ENCODE results near the gene SHISA2.
"Not testable (repeated sequence)": the region's sequence is repeated elsewhere in the genome, so short reads cannot be mapped to it uniquely, and the experiment has no call there.

SHISA2 gene

DNA sequence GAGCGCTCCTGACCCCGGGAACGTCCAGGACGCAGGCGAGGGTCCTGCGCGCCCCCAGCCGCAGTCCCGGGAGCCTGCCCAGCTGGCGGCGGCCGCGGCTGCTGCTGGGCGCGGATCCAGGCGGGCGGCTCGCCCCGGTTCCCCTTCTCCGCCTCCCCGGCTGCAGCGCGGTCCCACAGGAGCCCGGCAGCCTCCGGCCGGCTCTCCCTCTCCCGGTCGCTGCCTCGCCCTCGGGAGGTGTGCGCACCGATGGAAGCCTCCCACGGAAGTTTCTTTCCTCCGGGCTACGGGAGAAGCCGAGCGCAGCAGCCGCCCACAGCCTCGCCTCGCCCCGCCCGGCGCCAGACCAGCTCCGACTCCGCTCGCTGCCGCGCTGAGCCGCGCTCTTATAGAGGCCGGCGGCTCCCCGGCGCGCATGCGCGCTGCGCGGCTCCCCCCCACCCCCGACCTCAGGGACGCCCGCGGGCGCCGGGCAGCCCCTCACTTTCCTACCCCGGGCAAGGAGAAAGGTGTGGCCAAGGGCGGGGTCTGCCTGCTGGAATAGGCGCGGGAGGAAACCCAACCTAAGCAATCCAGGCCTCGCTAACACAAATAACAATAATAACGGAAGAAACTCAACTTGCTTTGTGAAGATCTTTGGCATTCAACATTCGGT lies at the start of gene SHISA2:
Gene SHISA2, minus strand, starts transcription at position 360 of the 655 bp plus-strand sequence. CDS start 1,041 bp downstream, outside the sequence.
- H3K4me3 ChIP-seq (ENCODE audit: low read depth, low read length) = no peak within 1 kb of the TSS
- TF ChIP-seq, protein P1, sequence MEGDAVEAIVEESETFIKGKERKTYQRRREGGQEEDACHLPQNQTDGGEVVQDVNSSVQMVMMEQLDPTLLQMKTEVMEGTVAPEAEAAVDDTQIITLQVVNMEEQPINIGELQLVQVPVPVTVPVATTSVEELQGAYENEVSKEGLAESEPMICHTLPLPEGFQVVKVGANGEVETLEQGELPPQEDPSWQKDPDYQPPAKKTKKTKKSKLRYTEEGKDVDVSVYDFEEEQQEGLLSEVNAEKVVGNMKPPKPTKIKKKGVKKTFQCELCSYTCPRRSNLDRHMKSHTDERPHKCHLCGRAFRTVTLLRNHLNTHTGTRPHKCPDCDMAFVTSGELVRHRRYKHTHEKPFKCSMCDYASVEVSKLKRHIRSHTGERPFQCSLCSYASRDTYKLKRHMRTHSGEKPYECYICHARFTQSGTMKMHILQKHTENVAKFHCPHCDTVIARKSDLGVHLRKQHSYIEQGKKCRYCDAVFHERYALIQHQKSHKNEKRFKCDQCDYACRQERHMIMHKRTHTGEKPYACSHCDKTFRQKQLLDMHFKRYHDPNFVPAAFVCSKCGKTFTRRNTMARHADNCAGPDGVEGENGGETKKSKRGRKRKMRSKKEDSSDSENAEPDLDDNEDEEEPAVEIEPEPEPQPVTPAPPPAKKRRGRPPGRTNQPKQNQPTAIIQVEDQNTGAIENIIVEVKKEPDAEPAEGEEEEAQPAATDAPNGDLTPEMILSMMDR (IDR thresholded peaks at IDR 0.05; ENCODE audit: insufficient read depth, low read depth, low read length, missing control alignments) = no peak
- DNase-seq (ENCODE audit: low read depth) = no peak

DNA sequence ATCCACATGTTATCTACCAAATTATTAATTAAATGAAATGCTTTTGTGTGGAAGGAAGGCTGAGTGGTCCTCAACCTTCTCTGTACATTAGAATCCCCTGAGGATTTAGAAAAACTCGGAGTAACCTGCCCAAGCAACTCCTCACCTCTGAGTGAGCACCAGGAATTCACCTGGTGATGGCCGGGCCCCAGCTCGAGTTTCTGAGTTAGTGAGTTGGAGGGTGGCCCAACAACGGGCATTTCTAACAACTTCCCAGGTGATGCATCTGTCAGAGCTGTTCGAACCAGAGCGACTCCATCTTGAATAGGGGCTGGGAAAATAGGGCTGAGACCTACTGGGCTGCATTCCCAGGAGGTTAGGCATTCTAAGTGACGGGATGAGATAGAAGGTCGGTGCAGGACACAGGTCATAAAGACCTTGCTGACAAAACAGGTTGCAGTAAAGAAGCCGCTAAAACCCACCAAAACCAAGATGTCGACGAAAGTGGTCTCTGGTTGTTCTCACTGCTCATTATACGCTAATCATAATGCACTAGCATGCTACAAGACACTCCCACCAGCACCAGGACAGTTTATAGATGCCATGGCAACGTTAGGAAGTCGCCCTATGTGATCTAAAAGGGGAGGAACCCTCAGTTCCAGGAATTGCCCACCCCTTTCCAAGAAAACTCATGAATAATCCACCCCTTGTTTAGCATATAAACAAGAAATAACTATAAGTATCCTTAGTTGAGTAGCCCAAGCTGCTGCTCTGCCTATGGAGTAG lies 44.2 kb upstream of the SHISA2 start:
- no peak overlapping the region for H3K4me3 ChIP-seq (ENCODE audit: low read depth, low read length)
- DNase-seq (ENCODE audit: low read depth) = no peak
- TF ChIP-seq, protein P1 (IDR thresholded peaks at IDR 0.05; ENCODE audit: insufficient read depth, low read depth, low read length, missing control alignments) = no peak

DNA sequence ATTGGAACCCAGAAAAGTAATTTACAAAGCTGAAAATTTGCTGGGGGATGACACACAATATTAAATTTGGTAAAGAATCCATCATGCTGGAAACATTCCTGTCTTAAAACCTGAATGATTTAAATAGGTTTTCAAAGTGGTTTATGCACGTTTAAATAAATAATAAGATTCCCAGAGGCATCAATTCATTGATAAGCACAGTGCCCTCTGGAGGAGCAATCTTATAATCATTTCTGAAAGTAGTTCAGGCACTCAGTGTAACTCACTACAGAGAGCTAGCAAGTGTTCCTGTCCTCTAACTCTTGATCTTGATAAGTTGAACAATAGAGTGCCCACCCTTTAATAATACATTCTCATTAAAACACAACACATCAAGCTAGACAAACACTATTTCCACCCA lies 43.5 kb upstream of the SHISA2 start:
- no peak overlapping the region for H3K4me3 ChIP-seq (ENCODE audit: low read depth, low read length)
- no peak for DNase-seq (ENCODE audit: low read depth)
- TF ChIP-seq, protein P1 (IDR thresholded peaks at IDR 0.05; ENCODE audit: insufficient read depth, low read depth, low read length, missing control alignments) = no peak

DNA sequence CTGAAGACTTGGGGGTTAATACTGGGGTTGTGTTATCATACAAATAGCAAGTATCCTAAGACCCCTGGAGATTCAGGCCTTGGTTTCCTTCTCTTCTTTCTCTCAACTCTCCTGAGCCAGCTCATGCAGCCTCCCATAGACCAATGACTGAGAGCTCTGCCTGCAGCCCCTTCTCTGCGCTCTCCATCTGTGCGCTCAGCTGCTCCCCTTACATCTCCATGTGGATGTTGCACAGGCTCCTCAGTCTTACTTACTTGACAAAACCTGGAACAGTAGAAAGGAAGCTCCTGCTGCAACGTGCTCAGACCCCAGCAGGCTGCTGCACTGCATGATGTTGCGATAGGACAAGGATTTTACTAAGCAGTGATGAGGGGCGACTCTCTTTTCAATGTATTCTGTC lies 25.0 kb upstream of the SHISA2 start:
- H3K4me3 ChIP-seq (ENCODE audit: low read depth, low read length); DNase-seq (ENCODE audit: low read depth): not testable (repeated sequence)

DNA sequence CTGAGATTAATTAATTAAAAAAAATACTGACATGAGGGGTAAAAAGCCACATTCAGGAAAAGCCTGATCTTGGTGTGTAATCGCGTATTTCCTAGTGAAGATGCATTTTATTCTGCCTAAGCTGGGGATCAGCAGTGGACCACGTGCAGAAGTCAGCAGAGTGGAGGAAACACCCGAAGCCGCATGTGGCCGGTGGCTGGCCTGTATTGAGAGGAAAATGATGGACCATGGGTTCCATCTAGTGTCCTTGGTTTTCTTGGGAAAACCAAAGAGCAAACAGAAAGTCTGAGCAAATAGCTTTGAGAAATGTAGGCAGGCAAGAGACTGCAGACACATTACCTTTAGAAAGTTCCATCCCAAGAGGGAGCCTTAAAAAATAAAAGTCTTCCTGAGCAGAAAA lies 23.7 kb upstream of the SHISA2 start:
- DNase-seq (ENCODE audit: low read depth) = no peak
- TF ChIP-seq, protein P1 (IDR thresholded peaks at IDR 0.05; ENCODE audit: insufficient read depth, low read depth, low read length, missing control alignments) = no peak
- no peak overlapping the region for H3K4me3 ChIP-seq (ENCODE audit: low read depth, low read length)

DNA sequence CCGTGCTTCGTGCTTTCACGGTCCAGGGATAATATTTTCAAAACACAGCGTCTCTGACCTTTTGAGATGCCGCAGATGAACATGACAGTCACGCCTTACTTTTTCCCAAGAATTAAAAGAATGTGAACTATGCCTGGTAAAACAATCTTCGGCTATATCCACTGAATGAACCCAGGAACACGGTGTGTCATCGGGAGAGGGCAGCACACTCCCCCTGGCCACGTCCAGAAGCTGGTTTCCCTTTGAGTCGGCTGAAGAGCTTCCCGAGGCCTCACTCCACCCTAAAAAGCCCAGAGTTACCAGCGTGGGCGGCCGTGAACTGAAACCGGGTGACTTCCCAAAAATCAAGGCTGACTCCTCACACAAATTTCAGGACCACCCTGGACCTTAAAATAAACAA lies 22.9 kb upstream of the SHISA2 start:
- no peak for DNase-seq (ENCODE audit: low read depth)
- H3K4me3 ChIP-seq (ENCODE audit: low read depth, low read length) = no peak overlapping the region
- TF ChIP-seq, protein P1 (IDR thresholded peaks at IDR 0.05; ENCODE audit: insufficient read depth, low read depth, low read length, missing control alignments) = no peak

DNA sequence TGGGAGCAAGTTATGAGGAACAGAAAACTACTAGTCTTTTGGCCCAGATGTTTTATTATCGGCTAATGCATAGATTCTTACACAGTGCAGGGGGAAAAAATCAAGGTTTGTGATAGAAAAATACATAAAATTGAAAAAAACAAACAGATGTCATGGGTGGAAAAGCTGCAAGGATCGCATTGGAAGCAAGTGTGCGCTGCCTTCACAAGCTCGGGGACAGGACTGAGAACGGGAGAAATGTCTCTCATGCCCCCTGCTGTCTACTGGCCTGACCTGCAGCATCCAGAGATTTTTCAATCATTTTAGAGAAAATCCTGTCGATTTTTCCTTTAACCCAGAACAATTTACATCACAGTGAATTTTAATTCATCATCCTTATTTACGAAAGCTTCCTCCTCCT lies 20.5 kb upstream of the SHISA2 start:
- DNase-seq (ENCODE audit: low read depth); H3K4me3 ChIP-seq (ENCODE audit: low read depth, low read length): not testable (repeated sequence)

DNA sequence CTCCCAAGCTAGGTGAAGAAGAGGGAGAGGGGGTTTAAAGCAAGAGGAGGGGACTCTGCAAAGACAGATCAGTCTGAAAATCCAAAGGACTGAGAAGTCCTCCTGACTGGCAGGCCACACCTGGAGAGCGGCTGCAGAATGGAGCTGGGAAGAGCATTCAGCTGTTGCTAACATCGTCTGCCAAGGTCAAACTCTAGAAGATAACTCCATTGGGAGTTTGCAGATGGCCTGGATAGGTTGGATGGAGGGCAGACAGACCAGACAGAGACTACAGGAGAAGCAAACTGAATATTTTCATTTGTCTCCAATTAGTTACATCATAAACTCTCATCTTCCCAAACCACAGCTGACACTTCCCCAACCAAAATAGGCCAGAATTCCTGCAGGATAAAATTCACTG lies 19.9 kb upstream of the SHISA2 start:
- H3K4me3 ChIP-seq (ENCODE audit: low read depth, low read length) = no peak overlapping the region
- DNase-seq (ENCODE audit: low read depth) = no peak
- TF ChIP-seq, protein P1 (IDR thresholded peaks at IDR 0.05; ENCODE audit: insufficient read depth, low read depth, low read length, missing control alignments) = no peak

DNA sequence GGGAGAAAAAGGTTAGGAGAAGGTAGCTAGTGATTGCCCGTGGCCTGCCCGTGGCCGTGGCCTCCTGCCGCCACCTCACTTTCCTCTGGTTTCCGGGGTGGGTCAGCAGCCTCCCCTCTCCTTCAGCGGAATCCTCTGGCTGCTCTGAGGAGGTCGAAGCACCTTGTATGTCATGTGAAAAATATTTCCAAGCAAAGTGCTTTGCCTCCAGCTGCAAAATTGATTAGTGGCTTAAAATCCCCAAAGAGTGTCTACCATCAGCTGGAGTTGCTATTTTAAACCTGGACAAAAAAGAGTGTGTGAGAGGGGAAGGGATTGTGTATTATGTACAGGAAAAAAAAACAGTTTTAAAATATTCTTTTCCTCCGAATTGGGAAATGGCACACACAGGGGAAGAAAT lies 17.8 kb upstream of the SHISA2 start:
- DNase-seq (ENCODE audit: low read depth); H3K4me3 ChIP-seq (ENCODE audit: low read depth, low read length): not testable (repeated sequence)

DNA sequence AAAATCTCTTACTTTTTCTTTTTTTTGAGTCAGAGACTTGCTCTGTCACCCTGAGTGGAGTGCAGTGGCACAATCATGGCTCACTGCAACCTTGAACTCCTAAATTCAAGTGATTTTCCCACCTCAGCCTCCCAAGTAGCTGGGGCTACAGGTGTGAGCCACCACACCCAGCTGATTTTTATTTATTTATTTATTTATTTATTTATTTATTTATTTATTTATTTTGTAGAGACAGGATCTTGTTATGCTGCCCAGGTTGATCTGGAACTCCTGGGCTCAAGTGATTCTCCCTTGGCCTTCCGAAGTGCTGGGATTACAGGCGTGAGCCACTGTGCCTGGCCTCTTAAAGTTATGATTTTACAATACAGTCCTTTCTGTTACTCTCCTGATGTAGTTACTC lies 16.6 kb upstream of the SHISA2 start:
- H3K4me3 ChIP-seq (ENCODE audit: low read depth, low read length); DNase-seq (ENCODE audit: low read depth): not testable (repeated sequence)

Measured in GM12865 (cell line).